ENCODE results near the gene MESP2.
"Not testable (repeated sequence)": the region's sequence is repeated elsewhere in the genome, so short reads cannot be mapped to it uniquely, and the experiment has no call there.

Gene MESP2

GRCh38 chr15:89781891-89782618, 5.9 kb downstream of the MESP2 start:
- no peak for DNase-seq

GRCh38 chr15:89782619-89782950, 6.5 kb downstream of the MESP2 start:
- not testable (repeated sequence) for DNase-seq

GRCh38 chr15:89783111-89783860, 7.2 kb downstream of the MESP2 start:
- DNase-seq: no peak

- no peak for DNase-seq
Observed at GRCh38 chr15:89783861-89784685, 7.9 kb downstream of the MESP2 start.

- no peak for DNase-seq
Observed at GRCh38 chr15:89784686-89784960, 8.5 kb downstream of the MESP2 start.

GRCh38 chr15:89785064-89785773, 9.1 kb downstream of the MESP2 start:
- DNase-seq: no peak

- no peak for DNase-seq
Observed at GRCh38 chr15:89785774-89786140, 9.6 kb downstream of the MESP2 start.

GRCh38 chr15:89787944-89788343, 11.8 kb downstream of the MESP2 start:
- DNase-seq: no peak

GRCh38 chr15:89788585-89788984, 12.5 kb downstream of the MESP2 start:
- not testable (repeated sequence) for DNase-seq

- DNase-seq: no peak
Observed at GRCh38 chr15:89790206-89790605, 14.1 kb downstream of the MESP2 start.

- no peak for DNase-seq
Observed at GRCh38 chr15:89790661-89791060, 14.5 kb downstream of the MESP2 start.

GRCh38 chr15:89792106-89792805, 16.1 kb downstream of the MESP2 start:
- DNase-seq: no peak

- peak in 1 of 2 experiments; percentile 2 for DNase-seq
Observed at GRCh38 chr15:89794627-89795241, 18.6 kb downstream of the MESP2 start.

- DNase-seq: no peak
Observed at GRCh38 chr15:89795996-89796395, 19.9 kb downstream of the MESP2 start.

- DNase-seq: no peak
Observed at GRCh38 chr15:89797678-89798201, 21.6 kb downstream of the MESP2 start.

- DNase-seq: no peak
Observed at GRCh38 chr15:89799011-89799911, 23.1 kb downstream of the MESP2 start.

- DNase-seq: no peak
Observed at GRCh38 chr15:89799918-89800498, 23.9 kb downstream of the MESP2 start.

GRCh38 chr15:89801471-89802195, 25.5 kb downstream of the MESP2 start:
- no peak for DNase-seq

- DNase-seq: peak; percentile 23 to 29
Observed at GRCh38 chr15:89802231-89802928, 26.2 kb downstream of the MESP2 start.

Measured in SHP77 (cell line).